Heart right ventricle (tissue), 16 donors: ENCODE measurements around the gene PLA2G4C. TPM values are rescaled to one million over a fixed set of nuclear protein-coding genes. Genes with fewer than 3 reads are reported as not detected.
"Not testable (repeated sequence)": the region's sequence is repeated elsewhere in the genome, so short reads cannot be mapped to it uniquely, and the experiment has no call there.

Source experiments
- ATAC-seq, 8 donors: fragments of 200-7000 bp; cut with Tn5 transposase; one replicate each; pipeline ENCODE4 v1.9.1; 2020; ENCODE audit warnings: mild to moderate bottlenecking in 8 of 8, moderate library complexity in 8 of 8, moderate number of reproducible peaks in 1 of 8
- DNase-seq, 2 donors: peaks; one replicate each; pipeline ENCODE4 v3.0.0-alpha.2; 2020
- H3K27ac ChIP-seq, 10 donors: fragments of 200-600 bp; sonication (generic) in 2 of 10; one replicate each; pipeline versions ENCODE4 v1.5.0 to v1.8.0; 2020 to 2022; ENCODE audit warnings: mild to moderate bottlenecking in 3 of 10
- H3K27me3 ChIP-seq, 7 donors: fragments of 200-600 bp; one replicate each; pipeline ENCODE4 v1.8.0; 2021 to 2022; ENCODE audit warnings: mild to moderate bottlenecking in 2 of 7
- H3K36me3 ChIP-seq, 9 donors: fragments of 200-600 bp; sonication (generic) in 1 of 9; one replicate each; pipeline versions ENCODE4 v1.5.0 to v1.8.0; 2020 to 2022; ENCODE audit warnings: mild to moderate bottlenecking in 2 of 9
- H3K4me1 ChIP-seq, 9 donors: fragments of 200-600 bp; sonication (generic) in 1 of 9; one replicate each; pipeline versions ENCODE4 v1.5.0 to v1.8.0; 2020 to 2022; ENCODE audit warnings: mild to moderate bottlenecking in 4 of 9
- H3K4me3 ChIP-seq, 10 donors: fragments of 200-600 bp; sonication (generic) in 2 of 10; one replicate each; pipeline versions ENCODE4 v1.5.0 to v1.8.0; 2020 to 2022; ENCODE audit warnings: mild to moderate bottlenecking in 7 of 10, moderate library complexity in 2 of 10
- H3K9me3 ChIP-seq, 11 donors: fragments of 200-600 bp in 10 of 11; sonication (generic) in 2 of 11; one replicate each; pipeline versions ENCODE4 v1.5.0 to v1.8.0; 2013 to 2022; ENCODE audit warnings: mild to moderate bottlenecking in 2 of 11, control low read depth in 1 of 11, moderate library complexity in 1 of 11
- WGBS, 2 donors: extraction: QIAGEN DNeasy Blood & Tissue Kit; methylation state at CpG; one replicate each; pipeline ENCODE4 v1.1.7; 2013; ENCODE audit warnings: inconsistent platforms in 1 of 2; 5-methylcytosine and 5-hydroxymethylcytosine counted together
- intact Hi-C, 10 donors: fragments of 100-400 bp; cut with DNase I; formaldehyde crosslinking; loops; one replicate each; pipeline versions ENCODE4 v1.11.1 to v1.14.2; 2022
- polyA plus RNA-seq, 2 donors: library from polyadenylated mRNA; stranded (reverse); fragments of 200-250 nt; gene quantifications; one replicate each; pipeline ENCODE4 v1.2.3, GENCODE V29; 2013
- total RNA-seq, 10 donors: library from RNA; stranded (reverse); fragmentation: NEBNext Ultra II Directional in 3 of 10; extraction: Animal tissue kit (Norgen Biotek cat#: 25700) in 3 of 10; gene quantifications; one replicate each; pipeline versions ENCODE4 v1.2.1 to v1.2.4, GENCODE V29; 2021 to 2023
- TF ChIP-seq, protein P1 (sequence below), 9 donors: fragments of 200-600 bp; sonication (generic) in 2 of 9; IDR thresholded peaks; one replicate each; pipeline versions ENCODE4 v1.5.0 to v1.8.0; 2021 to 2022; ENCODE audit warnings: antibody characterized with exemption in 9 of 9, mild to moderate bottlenecking in 5 of 9, moderate library complexity in 1 of 9
- donor health status: Arrhythmogenic right ventricular cardiomyopathy.
- donor health status: ischemic (EF 13 %, LVEDD 7.1; RV severe dilation, severe dysfunction).
- donor health status: healthy with polysubstance abuse.
- donor health status: DM: no; HTN: yes; CAD: no.
- donor health status: DM: no; HTN: no; CAD: no.
- donor health status: ischemic (EF 25% LVEDD 6.9; RV normal size, moderate dysfunction).
- donor health status: ischemic (EF 25% LVEDD 5.7; RV mildly dilated, moderate dysfunction).
- donor health status: healthy.
- donor health status: DM: yes; HTN: yes; CAD: no.
- donor health status: Ischemic cardiomyopathy.
- donor health status: ischemic (EF 35%, LVEDD 5.7; RV mildly dilated, moderate dysfunction).
- donor health status: nonischemic (EF 11% LVEDD 7.7; RV severe dilation, severe dysfunction).
- donor health status: DM: yes; HTN: yes; CAD: no.
- donor health status: PGD.
- donor health status: ischemic (EF 29% LVEDD 5.4; RV normal size, mild dysfunction).
- donor health status: nonischemic (EF 23%, LVEDD 6.1; RV moderate dilation, normal function).

The PLA2G4C gene
- total and polyA plus RNA-seq, 12 donors = 15.0 to 71.2 (median 46.3) TPM

DNA sequence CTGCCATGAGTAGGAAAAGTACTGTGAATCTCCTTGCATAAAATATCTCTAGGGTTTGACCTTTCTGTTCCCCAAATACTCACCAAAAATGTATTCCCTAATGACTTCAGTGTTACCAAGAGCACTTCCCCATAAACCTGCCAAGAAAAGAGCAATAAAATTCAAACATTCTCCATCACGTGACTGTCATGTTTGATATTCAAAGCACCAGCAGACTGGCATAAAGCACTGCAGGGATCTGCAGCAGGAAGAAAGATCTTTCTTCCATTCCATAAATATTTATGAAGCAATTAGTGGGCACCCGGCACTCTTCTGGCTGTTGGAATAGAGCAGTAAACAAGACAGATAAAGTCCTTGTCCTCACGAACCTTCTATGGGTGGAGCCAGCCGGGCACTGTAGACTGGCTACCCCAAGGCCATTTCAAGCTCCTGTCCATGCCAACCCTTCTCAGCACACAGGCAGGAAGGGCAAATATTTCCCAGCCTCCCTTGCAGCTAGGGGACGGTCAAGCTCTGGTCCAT, 20.3 kb downstream of the PLA2G4C start:
- no peak for ATAC-seq
- Histone ChIP-seq H3K27me3 (no peaks in the 10 kb centered on the region), H3K9me3 (peaks cover 0 to 14% (median 0%) of the 10 kb centered on the region in 11 donors), H3K4me1 (no peaks in the 10 kb centered on the region), H3K27ac (no peak overlapping the region), H3K4me3 (no peak overlapping the region), H3K36me3 (peaks cover 0 to 67% (median 26%) of the 10 kb centered on the region in 9 donors)
- WGBS, 2 donors = 71 to 83% methylated on average over 5 of the region's 5 CpGs
- TF ChIP-seq, protein P1, sequence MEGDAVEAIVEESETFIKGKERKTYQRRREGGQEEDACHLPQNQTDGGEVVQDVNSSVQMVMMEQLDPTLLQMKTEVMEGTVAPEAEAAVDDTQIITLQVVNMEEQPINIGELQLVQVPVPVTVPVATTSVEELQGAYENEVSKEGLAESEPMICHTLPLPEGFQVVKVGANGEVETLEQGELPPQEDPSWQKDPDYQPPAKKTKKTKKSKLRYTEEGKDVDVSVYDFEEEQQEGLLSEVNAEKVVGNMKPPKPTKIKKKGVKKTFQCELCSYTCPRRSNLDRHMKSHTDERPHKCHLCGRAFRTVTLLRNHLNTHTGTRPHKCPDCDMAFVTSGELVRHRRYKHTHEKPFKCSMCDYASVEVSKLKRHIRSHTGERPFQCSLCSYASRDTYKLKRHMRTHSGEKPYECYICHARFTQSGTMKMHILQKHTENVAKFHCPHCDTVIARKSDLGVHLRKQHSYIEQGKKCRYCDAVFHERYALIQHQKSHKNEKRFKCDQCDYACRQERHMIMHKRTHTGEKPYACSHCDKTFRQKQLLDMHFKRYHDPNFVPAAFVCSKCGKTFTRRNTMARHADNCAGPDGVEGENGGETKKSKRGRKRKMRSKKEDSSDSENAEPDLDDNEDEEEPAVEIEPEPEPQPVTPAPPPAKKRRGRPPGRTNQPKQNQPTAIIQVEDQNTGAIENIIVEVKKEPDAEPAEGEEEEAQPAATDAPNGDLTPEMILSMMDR (IDR thresholded peaks at IDR 0.05) = no peak
- intact Hi-C loops = no loop called here
- no peak for DNase-seq

DNA sequence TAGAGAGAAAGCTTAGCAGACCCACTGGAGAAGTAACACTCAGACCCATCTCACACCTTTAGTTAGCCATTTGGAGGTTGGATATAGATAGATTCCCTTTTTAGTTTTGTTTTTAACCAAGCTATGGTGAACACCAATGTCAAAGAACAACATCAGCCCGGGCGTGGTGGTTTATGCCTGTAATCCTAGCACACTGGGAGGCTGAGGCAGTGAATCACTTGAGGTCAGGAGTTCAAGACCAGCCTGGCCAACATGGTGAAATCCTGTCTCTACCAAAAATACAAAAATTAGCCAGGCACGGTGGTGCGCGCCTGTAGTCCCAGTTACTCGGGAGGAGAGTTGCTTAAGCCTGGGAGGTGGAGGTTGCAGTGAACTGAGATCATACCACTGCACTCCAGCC, 21.6 kb downstream of the PLA2G4C start:
- ATAC-seq, H3K27me3 ChIP-seq, DNase-seq, H3K9me3 ChIP-seq, H3K4me3 ChIP-seq, intact Hi-C loops, H3K4me1 ChIP-seq, H3K27ac ChIP-seq: not testable (repeated sequence)
- 96% methylated on average over 6 of the region's 6 CpGs for WGBS, 2 donors
- peaks cover 0 to 63% (median 15%) of the 10 kb centered on the region in 9 donors for H3K36me3 ChIP-seq

DNA sequence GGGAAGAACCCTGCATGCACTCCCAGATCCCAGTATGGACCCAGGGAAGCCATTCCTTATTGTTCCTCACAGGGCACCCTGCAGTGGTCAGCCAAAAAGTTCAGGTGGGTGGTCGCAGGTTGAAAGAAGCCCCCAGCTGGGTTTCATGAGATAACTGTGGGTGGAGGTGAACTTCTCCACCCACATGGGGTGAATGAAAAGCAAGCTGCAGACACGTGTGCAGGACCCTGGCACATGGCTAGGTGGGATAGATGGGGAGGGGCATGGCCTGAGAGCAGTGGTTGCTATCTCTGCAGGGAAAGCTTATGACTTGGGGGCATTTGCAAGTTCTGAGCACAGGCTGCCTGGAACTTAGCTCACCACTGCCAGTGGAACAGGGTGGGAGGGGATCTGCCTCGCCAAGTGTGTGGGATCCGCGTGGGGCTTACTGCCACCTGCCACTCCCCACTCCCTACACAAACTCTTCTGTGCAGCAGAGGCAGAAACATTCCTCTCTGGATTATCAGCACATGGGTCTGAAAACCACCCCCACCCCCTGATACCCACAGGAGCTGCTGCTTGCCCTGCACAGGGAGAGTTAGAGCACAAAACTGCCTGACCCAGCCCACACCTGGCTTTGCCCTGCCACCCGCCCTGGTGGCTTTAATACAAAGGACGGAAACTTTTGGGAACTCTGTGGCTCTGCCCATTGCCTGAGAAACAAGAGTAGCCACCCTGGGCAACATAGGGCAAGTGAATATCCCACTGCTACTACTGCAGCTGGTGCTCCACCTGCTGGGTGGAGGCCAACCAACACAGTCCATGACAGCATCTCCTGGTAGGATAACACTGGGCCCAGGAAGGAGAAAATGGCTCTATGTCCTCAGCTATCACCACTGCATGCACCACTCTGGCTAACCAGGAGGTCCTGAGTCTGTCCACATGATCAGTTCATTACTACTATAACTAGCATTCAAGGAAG, 24.4 kb downstream of the PLA2G4C start:
- 94 to 97% methylated on average over 7 of the region's 7 CpGs for whole genome bisulfite sequencing, 2 donors
- no peaks in the 10 kb centered on the region for H3K9me3 ChIP-seq
- H3K4me1 ChIP-seq = no peaks in the 10 kb centered on the region
- intact Hi-C loops = no loop called here
- H3K36me3 ChIP-seq = peaks cover 0 to 43% (median 0%) of the 10 kb centered on the region in 9 donors
- TF ChIP-seq, protein P1 (IDR thresholded peaks at IDR 0.05) = no peak
- no peak overlapping the region for H3K4me3 ChIP-seq
- ATAC-seq = no peak
- H3K27ac ChIP-seq = no peak overlapping the region
- no peak for DNase-seq
- H3K27me3 ChIP-seq = no peaks in the 10 kb centered on the region

DNA sequence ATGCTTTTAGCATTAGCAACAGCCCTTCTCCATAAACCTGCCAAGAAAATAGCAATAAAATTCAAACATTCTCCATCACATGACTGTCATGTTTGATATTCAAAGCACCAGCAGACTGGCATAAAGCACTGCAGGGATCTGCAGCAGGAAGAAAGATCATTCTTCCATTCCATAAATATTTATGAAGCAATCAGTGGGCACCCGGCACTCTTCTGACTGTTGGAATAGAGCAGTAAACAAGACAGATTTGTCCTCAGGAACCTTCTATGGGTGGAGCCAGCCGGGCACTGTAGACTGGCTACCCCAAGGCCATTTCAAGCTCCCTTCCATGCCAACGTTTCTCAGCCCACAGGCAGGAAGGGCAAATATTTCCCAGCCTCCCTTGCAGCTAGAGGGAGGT, 25.5 kb downstream of the PLA2G4C start:
- H3K27ac ChIP-seq = no peak overlapping the region
- ATAC-seq = no peak

More for the DNA sequence above, 25.5 kb downstream of the PLA2G4C start:
- H3K36me3 ChIP-seq = peaks cover 0 to 40% (median 0%) of the 10 kb centered on the region in 9 donors
- TF ChIP-seq, protein P1 (IDR thresholded peaks at IDR 0.05) = no peak
- H3K27me3 ChIP-seq = no peaks in the 10 kb centered on the region
- H3K4me3 ChIP-seq = no peak overlapping the region
- no peak for DNase-seq
- 72 to 83% methylated on average over 3 of the region's 3 CpGs for WGBS, 2 donors
- H3K9me3 ChIP-seq = no peaks in the 10 kb centered on the region
- intact Hi-C loops = no loop called here
- H3K4me1 ChIP-seq = no peaks in the 10 kb centered on the region
